ENCODE measurements around the gene SLC2A11.
"Not testable (repeated sequence)": the region's sequence is repeated elsewhere in the genome, so short reads cannot be mapped to it uniquely, and the experiment has no call there.

The SLC2A11 gene

GRCh38 chr22:23847991-23848864 is 9.4 kb upstream of the SLC2A11 start:
- DNase-seq (ENCODE audit: low read depth), result no peak
- H3K4me3 ChIP-seq (ENCODE audit: low read length), result no peak overlapping the region
- TF ChIP-seq CTCF (conservative IDR thresholded peaks at IDR 0.05; ENCODE audit: low read length), result no peak

- H3K4me3 ChIP-seq (ENCODE audit: low read length), result no peak overlapping the region
- TF ChIP-seq CTCF (conservative IDR thresholded peaks at IDR 0.05; ENCODE audit: low read length), result peak; percentile 79
- DNase-seq (ENCODE audit: low read depth), result peak; percentile 60
These were observed 8.4 kb upstream of the SLC2A11 start for GRCh38 chr22:23849009-23850006.

- H3K4me3 ChIP-seq (ENCODE audit: low read length), result no peak overlapping the region
- DNase-seq (ENCODE audit: low read depth), result no peak
- no peak for TF ChIP-seq CTCF (conservative IDR thresholded peaks at IDR 0.05; ENCODE audit: low read length)
These were observed 7.5 kb upstream of the SLC2A11 start for GRCh38 chr22:23850136-23850611.

- peak; percentile 56 for DNase-seq (ENCODE audit: low read depth)
- peak; percentile 28; the same call in 1 of the 2 replicates for TF ChIP-seq CTCF (conservative IDR thresholded peaks at IDR 0.05; ENCODE audit: low read length)
- peak overlapping the region; percentile 83 for H3K4me3 ChIP-seq (ENCODE audit: low read length)
These were observed 712 bp upstream of the SLC2A11 start for GRCh38 chr22:23856721-23857605.

- DNase-seq (ENCODE audit: low read depth), result no peak
- TF ChIP-seq CTCF (conservative IDR thresholded peaks at IDR 0.05; ENCODE audit: low read length), result no peak
- H3K4me3 ChIP-seq (ENCODE audit: low read length), result peak overlapping the region; percentile 83
These were observed 775 bp downstream of the SLC2A11 start for GRCh38 chr22:23858484-23858815.

GRCh38 chr22:23859201-23859600 is 1.5 kb downstream of the SLC2A11 start:
- TF ChIP-seq CTCF (conservative IDR thresholded peaks at IDR 0.05; ENCODE audit: low read length), result no peak
- DNase-seq (ENCODE audit: low read depth), result no peak
- H3K4me3 ChIP-seq (ENCODE audit: low read length), result no peak overlapping the region

GRCh38 chr22:23860187-23860586 is 2.5 kb downstream of the SLC2A11 start:
- H3K4me3 ChIP-seq (ENCODE audit: low read length), result not testable (repeated sequence)

More at GRCh38 chr22:23860187-23860586, 2.5 kb downstream of the SLC2A11 start:
- not testable (repeated sequence) for DNase-seq (ENCODE audit: low read depth)

Measured in AG10803 (cell line).